Measurements from ENCODE around the gene KRT6C. TPM values are rescaled to one million over a fixed set of nuclear protein-coding genes. Genes with fewer than 3 reads are reported as not detected.

Gene KRT6C
- not detected in 2 replicates for total RNA-seq

DNA sequence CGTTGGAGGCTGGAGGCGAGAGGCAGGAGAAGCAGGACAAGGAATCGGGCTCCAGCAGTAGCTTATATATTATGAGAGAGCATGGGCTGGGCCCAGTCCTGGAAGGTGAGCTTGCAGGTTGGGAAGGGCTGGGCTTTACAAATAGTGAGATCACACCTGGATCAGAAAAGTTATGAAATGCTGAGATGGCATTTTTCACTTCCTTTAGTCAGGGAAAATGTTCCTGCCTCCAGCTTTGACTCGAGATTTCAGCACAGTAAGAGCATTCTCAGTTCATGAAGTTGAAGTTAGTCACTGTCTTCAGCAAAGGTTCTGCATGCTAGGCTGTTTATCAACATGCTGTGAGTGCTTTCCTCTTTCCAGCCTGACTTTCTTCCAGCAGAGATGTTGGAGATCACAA lies at the start of gene KRT6C:
TSS of gene KRT6C (minus strand) at position 38 of the 400 bp plus-strand sequence. CDS start 68 bp downstream, outside the sequence.

DNA sequence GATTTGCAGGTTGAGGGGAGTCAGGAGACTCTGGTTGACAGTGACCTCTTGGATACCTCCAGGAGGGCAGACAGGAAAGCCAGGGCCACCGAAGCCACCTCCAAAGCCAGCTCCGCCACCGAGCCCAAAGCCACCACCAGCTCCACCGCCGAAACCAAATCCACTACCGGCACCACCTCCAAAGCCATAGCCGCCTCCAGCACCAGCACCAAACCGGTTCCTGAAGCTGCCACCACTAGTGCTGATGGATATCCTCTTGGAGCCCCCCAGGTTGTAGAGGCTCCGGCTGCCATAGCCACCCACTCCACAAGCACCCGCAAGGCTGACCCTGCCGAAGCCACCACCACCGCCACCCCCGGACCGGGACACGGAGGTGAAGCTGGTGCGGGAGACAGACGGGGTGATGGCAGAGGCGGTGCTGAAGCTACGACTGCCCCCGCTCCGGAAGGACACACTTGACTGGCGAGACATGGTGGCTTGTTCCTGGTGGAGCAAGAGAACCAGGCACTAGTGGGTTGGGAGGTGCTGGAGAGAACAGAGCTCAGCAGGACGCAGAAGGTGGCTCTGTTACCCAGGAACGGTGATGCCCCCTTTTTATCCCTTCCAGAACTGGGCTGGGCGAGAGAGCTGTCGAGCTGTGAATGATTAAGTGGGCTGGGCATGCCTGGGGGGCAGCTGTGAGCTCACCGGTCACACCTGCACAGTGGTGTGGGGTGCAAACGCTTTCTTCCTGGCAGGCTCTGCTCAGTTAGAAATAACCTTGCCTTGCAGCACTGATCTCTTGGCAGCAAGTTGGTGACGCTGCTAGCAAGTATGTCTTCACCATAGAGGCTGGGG lies 46.4 kb upstream of the KRT6C start, which contains the start of gene KRT5:
TSS of gene KRT5 (minus strand) at position 569 of the 837 bp plus-strand sequence. CDS start at position 471, 98 bp downstream.

DNA sequence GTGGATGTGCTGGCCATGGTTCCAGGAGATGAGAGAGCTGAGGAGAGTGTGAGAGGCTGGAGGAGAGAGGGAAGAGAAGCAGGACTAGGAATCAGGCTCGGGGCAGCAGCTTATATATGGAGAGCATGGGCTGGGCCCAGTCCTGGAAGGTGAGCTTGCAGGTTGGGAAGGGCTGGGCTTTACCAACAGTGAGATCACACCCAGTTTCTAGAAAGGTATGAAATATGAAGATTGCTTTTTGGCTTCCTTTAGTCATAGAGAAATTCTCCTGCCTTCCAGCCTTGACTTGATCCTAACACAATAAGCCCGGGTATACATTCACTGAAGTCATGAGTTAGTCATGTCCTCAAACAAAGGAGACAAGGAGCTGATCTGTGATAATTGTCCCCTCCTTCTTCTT lies 19.6 kb upstream of the KRT6C start, which contains the start of gene KRT6A:
TSS of gene KRT6A (minus strand) at position 86 of the 400 bp plus-strand sequence. CDS start at position 17, 69 bp downstream.

DNA sequence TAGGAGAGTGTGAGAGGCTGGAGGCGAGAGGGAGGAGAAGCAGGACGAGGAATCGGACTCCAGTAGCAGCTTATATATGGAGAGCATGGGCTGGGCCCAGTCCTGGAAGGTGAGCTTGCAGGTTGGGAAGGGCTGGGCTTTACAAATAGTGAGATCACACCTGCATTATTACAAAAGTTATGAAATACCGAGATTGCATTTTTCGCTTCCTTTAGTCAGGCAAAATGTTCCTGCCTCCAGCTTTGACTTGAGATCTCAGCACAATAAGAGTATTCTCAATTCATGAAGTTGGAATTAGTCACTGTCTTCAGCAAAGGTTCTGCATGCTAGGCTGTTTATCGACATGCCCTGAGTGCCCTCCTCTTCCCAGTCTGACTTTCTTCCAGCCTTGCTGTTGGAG lies 21.5 kb downstream of the KRT6C start, which contains the start of gene KRT6B:
TSS of gene KRT6B (minus strand) at position 46 of the 400 bp plus-strand sequence. CDS start 68 bp downstream, outside the sequence.

DNA sequence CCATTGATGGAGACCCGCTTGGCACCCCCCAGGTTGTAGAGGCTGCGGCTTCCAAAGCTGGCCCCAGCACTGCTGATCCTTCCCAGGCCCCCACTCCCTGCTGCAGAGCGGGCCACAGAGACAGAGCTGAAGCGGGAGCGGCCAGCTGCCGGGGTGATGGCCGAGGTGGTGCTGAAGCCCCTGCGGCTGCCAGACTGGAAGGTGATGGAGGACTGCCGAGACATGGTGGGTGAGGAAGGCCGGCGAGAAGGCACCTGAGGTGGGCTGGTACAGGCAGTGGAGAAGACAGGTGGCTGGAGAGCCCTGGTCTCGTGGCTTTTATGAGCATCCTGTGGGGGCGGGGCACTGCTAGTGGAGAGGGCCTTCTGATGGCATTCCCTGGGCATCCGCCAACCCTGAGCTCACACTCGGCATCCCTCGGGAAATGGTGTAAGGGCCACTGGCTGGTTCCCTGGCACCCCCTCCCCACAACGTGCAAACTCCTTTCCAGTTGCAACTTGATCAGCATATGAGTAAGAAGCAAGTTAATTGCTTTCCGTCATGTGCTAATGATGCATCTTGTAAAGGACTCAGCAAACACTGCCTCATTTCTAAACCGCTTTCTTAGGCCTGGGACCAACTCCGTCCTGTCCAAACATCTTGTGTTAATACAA lies 39.4 kb downstream of the KRT6C start, which contains the start of gene KRT75:
TSS of gene KRT75 (minus strand) at position 291 of the 653 bp plus-strand sequence. CDS start at position 224, 67 bp downstream.

Other genes starting within 250 kb of the KRT6C start
- 18.6 and 80.3 TPM in 2 replicates for gene KRT7, start 240.6 kb downstream of the KRT6C start, total RNA-seq
- 0.19 and 0.85 TPM in 2 replicates for gene KRT86, start 199.2 kb downstream of the KRT6C start, total RNA-seq
- gene KRT81, start 182.3 kb downstream of the KRT6C start, total RNA-seq, result under 0.01 and 0.96 TPM in 2 replicates
- under 0.01 TPM in 1 of 2 replicates, not detected in the other for gene KRT83, start 152.4 kb downstream of the KRT6C start, total RNA-seq
- gene KRT85, start 106.3 kb downstream of the KRT6C start, total RNA-seq, result not detected in 2 replicates
- gene KRT84, start 88.2 kb downstream of the KRT6C start, total RNA-seq, result not detected in 2 replicates
- not detected in 2 replicates for gene KRT82, start 67.5 kb downstream of the KRT6C start, total RNA-seq
- not detected in 2 replicates for gene KRT75, start 39.4 kb downstream of the KRT6C start, total RNA-seq
- gene KRT6B, start 21.7 kb downstream of the KRT6C start, total RNA-seq, result not detected in 2 replicates
- gene KRT6A, start 19.5 kb upstream of the KRT6C start, total RNA-seq, result 0.96 and 1.4 TPM in 2 replicates
- 1.4 and 2.3 TPM in 2 replicates for gene KRT5, start 46.6 kb upstream of the KRT6C start, total RNA-seq
- not detected in 2 replicates for gene KRT71, start 79.3 kb upstream of the KRT6C start, total RNA-seq
- gene KRT74, start 100.0 kb upstream of the KRT6C start, total RNA-seq, result not detected in 2 replicates
- not detected in 2 replicates for gene KRT72, start 127.7 kb upstream of the KRT6C start, total RNA-seq
- not detected in 2 replicates for gene KRT73, start 144.8 kb upstream of the KRT6C start, total RNA-seq
- not detected in 2 replicates for gene KRT2, start 178.4 kb upstream of the KRT6C start, total RNA-seq
- not detected in 2 replicates for gene KRT1, start 206.6 kb upstream of the KRT6C start, total RNA-seq
- gene KRT77, start 229.7 kb upstream of the KRT6C start, total RNA-seq, result not detected in 2 replicates